ENCODE data around the gene NLRP3. TPM values are rescaled to one million over a fixed set of nuclear protein-coding genes. Genes with fewer than 3 reads are reported as not detected.

The NLRP3 gene
- polyA plus RNA-seq, 1 of the 3 experiments (the other 2 are of a cell fraction): 0.87 TPM

GRCh38 chr1:247367786-247368422, 48.1 kb upstream of the NLRP3 start:
- WGBS (ENCODE audit: low lambda C conversion rate): 8% methylated on average over 6 of the region's 6 CpGs
- ChIA-PET POLR2A (no interaction called here), CTCF (no interaction called here)
- no peaks in the 10 kb centered on the region for H3K79me2 ChIP-seq (ENCODE audit: insufficient read depth)
- H3K9me3 ChIP-seq: no peaks in the 10 kb centered on the region
- H3K4me1 ChIP-seq (ENCODE audit: control insufficient read depth in 1 of 2, insufficient read depth in 2 of 2, low read depth in 1 of 2, low read length in 1 of 2): peaks cover 0 to 4% of the 10 kb centered on the region in 2 experiments; a peak in 1 of 4 replicates
- TF ChIP-seq POLR2AphosphoS5 (IDR thresholded peaks at IDR 0.05; ENCODE audit: low read depth, low read length): no peak
- no peak for TF ChIP-seq MEF2A (IDR thresholded peaks at IDR 0.05; ENCODE audit: borderline replicate concordance, low read depth)
- no peak for TF ChIP-seq EP300 (IDR thresholded peaks at IDR 0.05; ENCODE audit: borderline replicate concordance in 1 of 2, low read depth in 1 of 2, low read length in 1 of 2)
- H2AFZ ChIP-seq (ENCODE audit: low read depth): no peak overlapping the region
- no peak overlapping the region for H3K9ac ChIP-seq
- no peak for DNase-seq
- H3K4me2 ChIP-seq: no peak overlapping the region
- H3K27me3 ChIP-seq (ENCODE audit: insufficient read depth): no peaks in the 10 kb centered on the region
- no peaks in the 10 kb centered on the region for H3K9me2 ChIP-seq
- no peaks in the 10 kb centered on the region for H4K20me1 ChIP-seq (ENCODE audit: insufficient read depth)
- H3K27ac ChIP-seq (ENCODE audit: low read depth in 2 of 2, low read length in 1 of 2): peak overlapping the region in 1 of 2 experiments; percentile 3; a peak in 1 of 4 replicates
- H3K36me3 ChIP-seq (replicated peaks in 1 of 2; ENCODE audit: control insufficient read depth in 1 of 2, insufficient read depth in 2 of 2, low read length in 1 of 2): no peaks in the 10 kb centered on the region
- H3K4me3 ChIP-seq (ENCODE audit: low read depth in 2 of 2, low read length in 1 of 2): no peak overlapping the region; a peak in 1 of 4 replicates
- peaks cover 4% of the 10 kb centered on the region for H3F3A ChIP-seq (replicated peaks; ENCODE audit: insufficient read depth)

DNA sequence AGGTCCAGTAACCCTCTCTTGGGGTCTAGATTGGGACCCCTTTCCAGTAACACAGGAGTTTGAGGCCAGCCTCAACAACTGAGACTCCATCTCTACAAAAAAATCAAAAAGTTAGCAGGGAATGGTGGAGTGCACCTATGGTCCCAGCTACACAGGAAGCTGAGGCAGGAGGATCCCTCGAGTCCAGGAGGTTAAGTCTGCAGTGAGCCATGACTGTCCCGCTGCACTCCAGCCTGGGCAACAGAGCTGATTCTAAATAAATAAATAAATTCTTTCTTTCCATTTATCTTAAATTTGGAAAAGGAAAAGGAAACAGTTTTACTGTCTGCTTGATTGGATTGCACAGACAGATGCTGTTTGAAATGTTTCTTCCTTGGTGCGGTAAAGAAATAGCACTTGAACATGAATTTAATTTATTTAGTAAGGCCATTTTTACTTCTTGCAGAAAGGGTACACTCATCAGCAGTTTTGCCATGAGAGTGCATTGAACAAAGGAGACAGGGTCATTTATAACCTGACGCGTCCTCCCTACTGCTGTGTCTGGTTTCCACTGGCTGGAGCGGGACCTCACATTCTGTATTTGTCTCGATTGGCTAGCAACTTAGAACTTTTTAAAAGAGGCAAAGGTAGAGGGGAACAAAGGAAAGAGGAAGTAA, 47.4 kb upstream of the NLRP3 start:
- ChIA-PET CTCF (no interaction called here), POLR2A (no interaction called here)
- Histone ChIP-seq H3F3A (replicated peaks; ENCODE audit: insufficient read depth) (peaks cover 4% of the 10 kb centered on the region), H3K9me3 (no peaks in the 10 kb centered on the region), H3K4me1 (ENCODE audit: control insufficient read depth in 1 of 2, insufficient read depth in 2 of 2, low read depth in 1 of 2, low read length in 1 of 2) (peaks cover 0 to 4% of the 10 kb centered on the region in 2 experiments; a peak in 1 of 4 replicates), H3K36me3 (replicated peaks in 1 of 2; ENCODE audit: control insufficient read depth in 1 of 2, insufficient read depth in 2 of 2, low read length in 1 of 2) (no peaks in the 10 kb centered on the region), H4K20me1 (ENCODE audit: insufficient read depth) (no peaks in the 10 kb centered on the region), H2AFZ (ENCODE audit: low read depth) (no peak overlapping the region), H3K4me2 (no peak overlapping the region), H3K27me3 (ENCODE audit: insufficient read depth) (no peaks in the 10 kb centered on the region), H3K27ac (ENCODE audit: low read depth in 2 of 2, low read length in 1 of 2) (no peak overlapping the region), H3K9me2 (no peaks in the 10 kb centered on the region), H3K9ac (no peak overlapping the region), H3K4me3 (ENCODE audit: low read depth in 2 of 2, low read length in 1 of 2) (no peak overlapping the region; a peak in 1 of 4 replicates), H3K79me2 (ENCODE audit: insufficient read depth) (no peaks in the 10 kb centered on the region)
- DNase-seq: no peak
- WGBS (ENCODE audit: low lambda C conversion rate): 75% methylated on average over 7 of the region's 7 CpGs
- TF ChIP-seq, protein P1, sequence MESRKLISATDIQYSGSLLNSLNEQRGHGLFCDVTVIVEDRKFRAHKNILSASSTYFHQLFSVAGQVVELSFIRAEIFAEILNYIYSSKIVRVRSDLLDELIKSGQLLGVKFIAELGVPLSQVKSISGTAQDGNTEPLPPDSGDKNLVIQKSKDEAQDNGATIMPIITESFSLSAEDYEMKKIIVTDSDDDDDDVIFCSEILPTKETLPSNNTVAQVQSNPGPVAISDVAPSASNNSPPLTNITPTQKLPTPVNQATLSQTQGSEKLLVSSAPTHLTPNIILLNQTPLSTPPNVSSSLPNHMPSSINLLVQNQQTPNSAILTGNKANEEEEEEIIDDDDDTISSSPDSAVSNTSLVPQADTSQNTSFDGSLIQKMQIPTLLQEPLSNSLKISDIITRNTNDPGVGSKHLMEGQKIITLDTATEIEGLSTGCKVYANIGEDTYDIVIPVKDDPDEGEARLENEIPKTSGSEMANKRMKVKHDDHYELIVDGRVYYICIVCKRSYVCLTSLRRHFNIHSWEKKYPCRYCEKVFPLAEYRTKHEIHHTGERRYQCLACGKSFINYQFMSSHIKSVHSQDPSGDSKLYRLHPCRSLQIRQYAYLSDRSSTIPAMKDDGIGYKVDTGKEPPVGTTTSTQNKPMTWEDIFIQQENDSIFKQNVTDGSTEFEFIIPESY (IDR thresholded peaks at IDR 0.05; ENCODE audit: borderline replicate concordance, low read depth): no peak
- TF ChIP-seq FOXM1 (IDR thresholded peaks at IDR 0.05; ENCODE audit: low read depth) (no peak), NRF1 (IDR thresholded peaks at IDR 0.05; ENCODE audit: low read depth, low read length) (no peak), ELF1 (IDR thresholded peaks at IDR 0.05) (no peak), FOSL2 (IDR thresholded peaks at IDR 0.05; ENCODE audit: borderline replicate concordance, low read depth) (no peak), FOXJ3 (CRISPR knock-in tag; IDR thresholded peaks at IDR 0.05) (no peak), TCF12 (IDR thresholded peaks at IDR 0.05) (no peak)
- TF ChIP-seq, protein P2, sequence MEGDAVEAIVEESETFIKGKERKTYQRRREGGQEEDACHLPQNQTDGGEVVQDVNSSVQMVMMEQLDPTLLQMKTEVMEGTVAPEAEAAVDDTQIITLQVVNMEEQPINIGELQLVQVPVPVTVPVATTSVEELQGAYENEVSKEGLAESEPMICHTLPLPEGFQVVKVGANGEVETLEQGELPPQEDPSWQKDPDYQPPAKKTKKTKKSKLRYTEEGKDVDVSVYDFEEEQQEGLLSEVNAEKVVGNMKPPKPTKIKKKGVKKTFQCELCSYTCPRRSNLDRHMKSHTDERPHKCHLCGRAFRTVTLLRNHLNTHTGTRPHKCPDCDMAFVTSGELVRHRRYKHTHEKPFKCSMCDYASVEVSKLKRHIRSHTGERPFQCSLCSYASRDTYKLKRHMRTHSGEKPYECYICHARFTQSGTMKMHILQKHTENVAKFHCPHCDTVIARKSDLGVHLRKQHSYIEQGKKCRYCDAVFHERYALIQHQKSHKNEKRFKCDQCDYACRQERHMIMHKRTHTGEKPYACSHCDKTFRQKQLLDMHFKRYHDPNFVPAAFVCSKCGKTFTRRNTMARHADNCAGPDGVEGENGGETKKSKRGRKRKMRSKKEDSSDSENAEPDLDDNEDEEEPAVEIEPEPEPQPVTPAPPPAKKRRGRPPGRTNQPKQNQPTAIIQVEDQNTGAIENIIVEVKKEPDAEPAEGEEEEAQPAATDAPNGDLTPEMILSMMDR (IDR thresholded peaks at IDR 0.05): no peak
- TF ChIP-seq, protein P3, sequence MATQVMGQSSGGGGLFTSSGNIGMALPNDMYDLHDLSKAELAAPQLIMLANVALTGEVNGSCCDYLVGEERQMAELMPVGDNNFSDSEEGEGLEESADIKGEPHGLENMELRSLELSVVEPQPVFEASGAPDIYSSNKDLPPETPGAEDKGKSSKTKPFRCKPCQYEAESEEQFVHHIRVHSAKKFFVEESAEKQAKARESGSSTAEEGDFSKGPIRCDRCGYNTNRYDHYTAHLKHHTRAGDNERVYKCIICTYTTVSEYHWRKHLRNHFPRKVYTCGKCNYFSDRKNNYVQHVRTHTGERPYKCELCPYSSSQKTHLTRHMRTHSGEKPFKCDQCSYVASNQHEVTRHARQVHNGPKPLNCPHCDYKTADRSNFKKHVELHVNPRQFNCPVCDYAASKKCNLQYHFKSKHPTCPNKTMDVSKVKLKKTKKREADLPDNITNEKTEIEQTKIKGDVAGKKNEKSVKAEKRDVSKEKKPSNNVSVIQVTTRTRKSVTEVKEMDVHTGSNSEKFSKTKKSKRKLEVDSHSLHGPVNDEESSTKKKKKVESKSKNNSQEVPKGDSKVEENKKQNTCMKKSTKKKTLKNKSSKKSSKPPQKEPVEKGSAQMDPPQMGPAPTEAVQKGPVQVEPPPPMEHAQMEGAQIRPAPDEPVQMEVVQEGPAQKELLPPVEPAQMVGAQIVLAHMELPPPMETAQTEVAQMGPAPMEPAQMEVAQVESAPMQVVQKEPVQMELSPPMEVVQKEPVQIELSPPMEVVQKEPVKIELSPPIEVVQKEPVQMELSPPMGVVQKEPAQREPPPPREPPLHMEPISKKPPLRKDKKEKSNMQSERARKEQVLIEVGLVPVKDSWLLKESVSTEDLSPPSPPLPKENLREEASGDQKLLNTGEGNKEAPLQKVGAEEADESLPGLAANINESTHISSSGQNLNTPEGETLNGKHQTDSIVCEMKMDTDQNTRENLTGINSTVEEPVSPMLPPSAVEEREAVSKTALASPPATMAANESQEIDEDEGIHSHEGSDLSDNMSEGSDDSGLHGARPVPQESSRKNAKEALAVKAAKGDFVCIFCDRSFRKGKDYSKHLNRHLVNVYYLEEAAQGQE (IDR thresholded peaks at IDR 0.05; ENCODE audit: low read depth, low read length): no peak
- TF ChIP-seq, protein P4, sequence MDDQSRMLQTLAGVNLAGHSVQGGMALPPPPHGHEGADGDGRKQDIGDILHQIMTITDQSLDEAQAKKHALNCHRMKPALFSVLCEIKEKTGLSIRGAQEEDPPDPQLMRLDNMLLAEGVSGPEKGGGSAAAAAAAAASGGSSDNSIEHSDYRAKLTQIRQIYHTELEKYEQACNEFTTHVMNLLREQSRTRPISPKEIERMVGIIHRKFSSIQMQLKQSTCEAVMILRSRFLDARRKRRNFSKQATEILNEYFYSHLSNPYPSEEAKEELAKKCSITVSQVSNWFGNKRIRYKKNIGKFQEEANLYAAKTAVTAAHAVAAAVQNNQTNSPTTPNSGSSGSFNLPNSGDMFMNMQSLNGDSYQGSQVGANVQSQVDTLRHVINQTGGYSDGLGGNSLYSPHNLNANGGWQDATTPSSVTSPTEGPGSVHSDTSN (IDR thresholded peaks at IDR 0.05): no peak

Data from SK-N-SH (cell line).